ENCODE results near the gene KRT79.

DNA sequence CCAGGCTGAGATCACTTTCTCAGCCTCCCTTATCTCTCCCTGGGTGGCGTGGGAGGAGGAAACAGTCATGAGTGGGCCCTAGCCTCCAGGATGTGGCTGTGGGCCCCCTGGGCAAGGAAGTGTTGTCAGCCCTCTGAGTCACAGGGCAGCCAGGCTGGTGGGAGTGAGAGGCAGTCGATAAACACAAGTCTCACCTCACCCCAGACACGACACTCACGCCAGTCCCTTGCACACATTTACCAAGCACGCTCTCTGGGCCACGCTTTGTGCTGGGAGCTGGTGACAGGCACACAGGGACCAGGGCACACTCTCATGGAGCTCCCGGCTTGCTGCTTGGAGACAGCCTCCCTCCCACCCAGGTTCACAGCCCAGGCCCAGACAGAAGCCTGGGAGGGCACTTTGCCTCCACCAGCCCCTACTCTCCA lies 1.9 kb upstream of the KRT79 start:
- TF ChIP-seq, protein P1, sequence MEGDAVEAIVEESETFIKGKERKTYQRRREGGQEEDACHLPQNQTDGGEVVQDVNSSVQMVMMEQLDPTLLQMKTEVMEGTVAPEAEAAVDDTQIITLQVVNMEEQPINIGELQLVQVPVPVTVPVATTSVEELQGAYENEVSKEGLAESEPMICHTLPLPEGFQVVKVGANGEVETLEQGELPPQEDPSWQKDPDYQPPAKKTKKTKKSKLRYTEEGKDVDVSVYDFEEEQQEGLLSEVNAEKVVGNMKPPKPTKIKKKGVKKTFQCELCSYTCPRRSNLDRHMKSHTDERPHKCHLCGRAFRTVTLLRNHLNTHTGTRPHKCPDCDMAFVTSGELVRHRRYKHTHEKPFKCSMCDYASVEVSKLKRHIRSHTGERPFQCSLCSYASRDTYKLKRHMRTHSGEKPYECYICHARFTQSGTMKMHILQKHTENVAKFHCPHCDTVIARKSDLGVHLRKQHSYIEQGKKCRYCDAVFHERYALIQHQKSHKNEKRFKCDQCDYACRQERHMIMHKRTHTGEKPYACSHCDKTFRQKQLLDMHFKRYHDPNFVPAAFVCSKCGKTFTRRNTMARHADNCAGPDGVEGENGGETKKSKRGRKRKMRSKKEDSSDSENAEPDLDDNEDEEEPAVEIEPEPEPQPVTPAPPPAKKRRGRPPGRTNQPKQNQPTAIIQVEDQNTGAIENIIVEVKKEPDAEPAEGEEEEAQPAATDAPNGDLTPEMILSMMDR (IDR thresholded peaks at IDR 0.05; ENCODE audit: low read depth, low read length, missing input control), result no peak
- TF ChIP-seq, protein P2, sequence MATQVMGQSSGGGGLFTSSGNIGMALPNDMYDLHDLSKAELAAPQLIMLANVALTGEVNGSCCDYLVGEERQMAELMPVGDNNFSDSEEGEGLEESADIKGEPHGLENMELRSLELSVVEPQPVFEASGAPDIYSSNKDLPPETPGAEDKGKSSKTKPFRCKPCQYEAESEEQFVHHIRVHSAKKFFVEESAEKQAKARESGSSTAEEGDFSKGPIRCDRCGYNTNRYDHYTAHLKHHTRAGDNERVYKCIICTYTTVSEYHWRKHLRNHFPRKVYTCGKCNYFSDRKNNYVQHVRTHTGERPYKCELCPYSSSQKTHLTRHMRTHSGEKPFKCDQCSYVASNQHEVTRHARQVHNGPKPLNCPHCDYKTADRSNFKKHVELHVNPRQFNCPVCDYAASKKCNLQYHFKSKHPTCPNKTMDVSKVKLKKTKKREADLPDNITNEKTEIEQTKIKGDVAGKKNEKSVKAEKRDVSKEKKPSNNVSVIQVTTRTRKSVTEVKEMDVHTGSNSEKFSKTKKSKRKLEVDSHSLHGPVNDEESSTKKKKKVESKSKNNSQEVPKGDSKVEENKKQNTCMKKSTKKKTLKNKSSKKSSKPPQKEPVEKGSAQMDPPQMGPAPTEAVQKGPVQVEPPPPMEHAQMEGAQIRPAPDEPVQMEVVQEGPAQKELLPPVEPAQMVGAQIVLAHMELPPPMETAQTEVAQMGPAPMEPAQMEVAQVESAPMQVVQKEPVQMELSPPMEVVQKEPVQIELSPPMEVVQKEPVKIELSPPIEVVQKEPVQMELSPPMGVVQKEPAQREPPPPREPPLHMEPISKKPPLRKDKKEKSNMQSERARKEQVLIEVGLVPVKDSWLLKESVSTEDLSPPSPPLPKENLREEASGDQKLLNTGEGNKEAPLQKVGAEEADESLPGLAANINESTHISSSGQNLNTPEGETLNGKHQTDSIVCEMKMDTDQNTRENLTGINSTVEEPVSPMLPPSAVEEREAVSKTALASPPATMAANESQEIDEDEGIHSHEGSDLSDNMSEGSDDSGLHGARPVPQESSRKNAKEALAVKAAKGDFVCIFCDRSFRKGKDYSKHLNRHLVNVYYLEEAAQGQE (IDR thresholded peaks at IDR 0.05), result no peak
- no peak for TF ChIP-seq SP1 (IDR thresholded peaks at IDR 0.05)
- no peak for TF ChIP-seq TAF1 (conservative IDR thresholded peaks at IDR 0.05)
- TF ChIP-seq EGR1 (IDR thresholded peaks at IDR 0.05; ENCODE audit: low read depth in 2 of 2), result no peak
